ENCODE measurements around the gene BNC2. TPM values are rescaled to one million over a fixed set of nuclear protein-coding genes. Genes with fewer than 3 reads are reported as not detected.

The BNC2 gene
- total RNA-seq, 2 donors from 2014 or later = not detected

DNA sequence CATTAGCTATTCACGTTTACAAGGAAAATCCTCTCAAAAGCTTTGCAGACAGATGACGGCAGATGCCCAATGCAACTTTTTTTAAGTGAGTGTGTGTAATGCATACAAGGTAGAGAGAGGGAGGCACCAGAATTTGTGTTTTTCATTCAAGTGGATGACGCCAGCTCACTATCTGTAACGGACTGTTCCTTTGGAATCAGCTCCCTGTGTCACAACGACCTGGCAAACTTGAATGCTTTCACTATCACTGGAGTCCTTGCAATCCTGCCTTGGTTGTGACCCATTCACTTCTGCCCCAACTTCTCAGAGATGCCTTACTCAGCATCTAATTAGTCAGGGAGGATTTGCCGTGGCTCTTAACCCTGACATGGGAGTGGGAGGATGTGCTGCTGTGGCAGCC, 148.5 kb downstream of the BNC2 start:
- DNase-seq (no peak), ATAC-seq (no peak)
- H3K36me3 Mint-ChIP-seq (ENCODE audit: low read depth) = no peaks in the 10 kb centered on the region
- H3K9me3 ChIP-seq (ENCODE audit: control insufficient read depth, low read length, poor library complexity, severe bottlenecking) = peaks cover 2% of the 10 kb centered on the region
- H3K27me3 Mint-ChIP-seq = peaks cover 12% of the 10 kb centered on the region
- H3K4me3 Mint-ChIP-seq = no peak overlapping the region
- H3K27ac Mint-ChIP-seq = no peak overlapping the region
- no peaks in the 10 kb centered on the region for H3K4me1 Mint-ChIP-seq

DNA sequence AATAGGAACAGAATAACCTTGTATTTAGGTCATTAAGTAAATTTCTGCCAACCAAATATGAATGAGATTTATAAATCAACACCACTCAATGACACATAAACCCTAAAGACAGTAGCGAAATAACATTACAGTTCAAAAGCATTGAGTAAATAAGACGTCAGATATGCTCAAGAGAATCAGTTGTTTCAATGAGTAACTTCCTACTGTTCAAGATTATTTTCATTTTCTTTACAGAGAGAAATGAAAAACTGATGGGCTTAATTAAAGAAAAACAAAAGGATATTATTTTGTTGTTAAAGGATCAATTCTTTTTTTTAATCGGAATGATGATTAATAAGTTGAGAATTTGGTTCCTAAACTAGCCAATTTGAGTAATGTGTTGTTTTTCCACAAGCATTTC, 150.1 kb downstream of the BNC2 start:
- Mint-ChIP-seq H3K4me3 (no peak overlapping the region), H3K27ac (no peak overlapping the region), H3K27me3 (no peaks in the 10 kb centered on the region), H3K36me3 (ENCODE audit: low read depth) (no peaks in the 10 kb centered on the region), H3K4me1 (no peaks in the 10 kb centered on the region)
- H3K9me3 ChIP-seq (ENCODE audit: control insufficient read depth, low read length, poor library complexity, severe bottlenecking) = peaks cover under 1% of the 10 kb centered on the region
- DNase-seq (no peak), ATAC-seq (no peak)

DNA sequence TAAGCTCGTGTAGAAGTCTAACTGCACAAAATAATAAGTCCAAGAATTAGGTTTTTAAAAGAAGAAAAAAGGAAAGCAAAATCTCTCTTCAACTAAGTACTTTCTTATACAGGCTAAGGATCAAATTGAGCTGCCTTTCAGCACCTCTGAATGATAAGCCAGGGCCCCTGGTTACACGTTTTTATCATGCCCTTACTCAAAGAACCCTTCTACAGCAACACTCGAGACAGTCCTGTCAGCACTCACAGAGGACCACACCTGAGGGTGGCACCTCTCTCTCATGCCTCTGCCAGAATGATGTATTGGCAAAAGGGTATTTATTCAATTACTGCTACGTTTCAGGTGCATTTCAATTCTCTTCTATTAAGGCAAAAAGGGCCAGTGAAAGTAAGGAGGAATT, 150.5 kb downstream of the BNC2 start:
- DNase-seq (no peak), ATAC-seq (no peak)
- Mint-ChIP-seq H3K4me1 (no peaks in the 10 kb centered on the region), H3K27ac (no peak overlapping the region), H3K4me3 (no peak overlapping the region), H3K27me3 (no peaks in the 10 kb centered on the region), H3K36me3 (ENCODE audit: low read depth) (no peaks in the 10 kb centered on the region)
- no peaks in the 10 kb centered on the region for H3K9me3 ChIP-seq (ENCODE audit: control insufficient read depth, low read length, poor library complexity, severe bottlenecking)

DNA sequence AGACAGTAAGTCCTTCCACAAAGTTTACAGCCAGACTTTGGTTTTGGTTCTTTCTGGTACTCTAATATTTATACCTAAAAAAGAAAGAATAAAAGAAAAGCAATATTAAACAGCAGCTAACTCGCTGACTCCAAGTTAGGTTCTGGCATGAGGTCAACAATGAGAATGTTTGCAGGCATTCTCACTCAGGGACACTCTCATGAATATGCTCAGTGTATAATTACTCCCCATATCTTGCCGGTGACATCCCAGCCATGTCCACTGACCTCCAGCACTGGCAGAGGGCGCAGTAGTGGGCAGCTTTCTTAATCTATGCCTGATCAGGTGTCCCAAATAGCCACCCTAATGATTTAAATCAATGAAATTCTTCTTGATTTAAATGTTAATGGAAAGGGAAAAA, 151.5 kb downstream of the BNC2 start:
- DNase-seq = no peak
- Mint-ChIP-seq H3K4me3 (no peak overlapping the region), H3K4me1 (no peaks in the 10 kb centered on the region), H3K36me3 (ENCODE audit: low read depth) (no peaks in the 10 kb centered on the region), H3K27ac (no peak overlapping the region), H3K27me3 (no peaks in the 10 kb centered on the region)
- no peak for ATAC-seq
- H3K9me3 ChIP-seq (ENCODE audit: control insufficient read depth, low read length, poor library complexity, severe bottlenecking) = no peaks in the 10 kb centered on the region

DNA sequence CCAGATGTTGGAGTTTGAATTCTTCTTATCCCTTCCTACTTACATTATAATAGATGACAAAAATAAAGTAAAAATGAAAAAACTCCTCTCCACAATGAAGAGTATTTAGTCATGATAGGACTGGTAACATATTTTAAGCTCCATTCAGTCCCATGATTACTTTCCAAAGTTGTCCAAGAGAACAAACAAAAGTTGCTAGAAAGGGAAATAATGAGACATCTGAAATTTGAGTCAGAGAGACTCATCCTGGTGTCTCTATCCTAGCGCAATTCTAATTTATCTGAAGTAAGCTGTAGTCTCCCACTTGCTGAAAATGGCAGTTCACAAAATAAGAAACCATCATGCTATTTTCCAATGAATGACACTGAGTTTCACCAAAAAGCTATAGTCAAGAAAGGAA, 152.2 kb downstream of the BNC2 start:
- Mint-ChIP-seq H3K4me1 (no peaks in the 10 kb centered on the region), H3K27me3 (no peaks in the 10 kb centered on the region), H3K27ac (no peak overlapping the region), H3K4me3 (no peak overlapping the region), H3K36me3 (ENCODE audit: low read depth) (no peaks in the 10 kb centered on the region)
- no peaks in the 10 kb centered on the region for H3K9me3 ChIP-seq (ENCODE audit: control insufficient read depth, low read length, poor library complexity, severe bottlenecking)
- no peak for DNase-seq
- no peak for ATAC-seq

DNA sequence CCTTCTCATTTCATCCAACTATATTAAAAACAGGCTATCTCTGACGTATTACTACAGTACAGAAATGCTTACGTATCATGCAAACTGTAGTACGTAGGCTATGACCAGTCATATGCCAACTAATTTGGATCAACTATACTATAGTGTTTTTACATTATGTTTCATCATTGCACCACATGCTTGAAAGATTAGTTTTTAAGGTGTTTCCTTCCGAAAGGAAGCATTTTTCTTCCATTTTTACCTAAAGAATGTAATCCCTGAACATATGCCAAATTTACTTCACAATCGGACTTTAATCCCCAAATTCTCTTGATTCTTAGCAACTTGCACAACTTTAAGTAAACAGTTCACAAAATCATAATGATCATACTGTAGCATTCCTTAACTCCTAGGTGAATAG, 153.9 kb downstream of the BNC2 start:
- H3K4me1 Mint-ChIP-seq = no peaks in the 10 kb centered on the region
- no peak for ATAC-seq
- H3K27ac Mint-ChIP-seq = no peak overlapping the region
- no peak for DNase-seq
- no peaks in the 10 kb centered on the region for H3K27me3 Mint-ChIP-seq
- no peak overlapping the region for H3K4me3 Mint-ChIP-seq
- H3K36me3 Mint-ChIP-seq (ENCODE audit: low read depth) = no peaks in the 10 kb centered on the region
- no peaks in the 10 kb centered on the region for H3K9me3 ChIP-seq (ENCODE audit: control insufficient read depth, low read length, poor library complexity, severe bottlenecking)

DNA sequence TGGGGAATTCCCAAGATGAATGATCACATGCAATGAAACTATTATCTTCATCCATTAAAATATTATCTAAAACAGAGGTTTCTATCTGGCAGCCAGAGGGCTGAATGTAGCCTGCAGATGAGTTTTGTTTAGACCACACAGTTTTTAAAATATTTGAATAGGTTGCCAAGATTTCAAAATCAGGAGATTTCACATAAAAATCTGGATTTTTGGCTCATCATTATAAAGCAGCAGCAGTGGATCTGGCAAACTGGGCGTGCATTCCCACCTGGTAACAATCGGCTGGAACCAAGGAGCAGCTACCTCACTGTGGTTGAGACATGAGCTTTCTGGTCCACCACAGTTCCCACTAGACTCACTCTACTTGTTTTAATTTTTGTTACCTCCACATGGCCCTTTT, 155.1 kb downstream of the BNC2 start:
- no peak for DNase-seq
- H3K27ac Mint-ChIP-seq = no peak overlapping the region
- no peaks in the 10 kb centered on the region for H3K27me3 Mint-ChIP-seq
- ATAC-seq = no peak
- H3K9me3 ChIP-seq (ENCODE audit: control insufficient read depth, low read length, poor library complexity, severe bottlenecking) = no peaks in the 10 kb centered on the region
- no peak overlapping the region for H3K4me3 Mint-ChIP-seq
- H3K4me1 Mint-ChIP-seq = no peaks in the 10 kb centered on the region
- H3K36me3 Mint-ChIP-seq (ENCODE audit: low read depth) = no peaks in the 10 kb centered on the region

DNA sequence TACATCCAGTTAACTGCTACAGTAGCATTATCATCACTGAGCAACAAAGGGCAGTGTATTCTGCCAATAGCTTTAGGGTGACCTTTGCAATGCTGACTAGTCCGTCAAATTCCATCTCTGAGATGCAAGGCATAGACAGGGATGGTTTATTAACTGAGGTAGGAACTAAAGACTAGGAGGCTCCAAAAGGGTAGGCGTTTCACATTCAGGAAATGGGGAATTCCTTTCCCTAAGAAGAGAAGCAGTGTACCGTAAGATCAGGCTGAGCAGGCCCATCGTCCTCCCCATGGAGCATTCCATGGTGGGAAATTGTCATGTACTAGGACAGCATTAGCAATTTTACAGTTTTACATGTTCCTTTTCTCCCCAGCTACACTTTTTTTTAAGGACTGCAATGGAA, 157.7 kb downstream of the BNC2 start:
- DNase-seq (no peak), ATAC-seq (no peak)
- Mint-ChIP-seq H3K4me1 (no peaks in the 10 kb centered on the region), H3K27me3 (no peaks in the 10 kb centered on the region), H3K27ac (no peak overlapping the region), H3K36me3 (ENCODE audit: low read depth) (no peaks in the 10 kb centered on the region), H3K4me3 (no peak overlapping the region)
- no peaks in the 10 kb centered on the region for H3K9me3 ChIP-seq (ENCODE audit: control insufficient read depth, low read length, poor library complexity, severe bottlenecking)

DNA sequence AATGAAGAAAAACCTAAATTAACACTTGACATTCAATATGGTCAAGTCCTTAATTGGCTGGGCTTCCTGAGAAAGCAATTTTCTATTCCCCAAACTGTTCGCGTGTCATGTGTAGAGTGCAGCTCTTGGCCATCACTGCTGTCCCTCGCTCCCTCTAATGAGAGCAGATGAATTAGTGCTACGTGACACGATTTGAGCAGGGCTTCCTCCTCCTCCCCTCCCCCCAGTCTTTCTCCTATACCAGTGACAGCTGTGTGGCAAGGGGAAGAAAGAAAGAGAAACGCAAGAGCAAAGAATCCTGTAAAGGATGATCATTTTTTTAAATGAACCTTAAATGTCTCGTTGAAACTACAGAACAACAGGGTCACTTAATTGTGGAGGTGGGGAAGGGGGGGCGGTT, 159.6 kb downstream of the BNC2 start:
- ATAC-seq (no peak), DNase-seq (no peak)
- Mint-ChIP-seq H3K27ac (no peak overlapping the region), H3K27me3 (no peaks in the 10 kb centered on the region), H3K36me3 (ENCODE audit: low read depth) (no peaks in the 10 kb centered on the region), H3K4me1 (no peaks in the 10 kb centered on the region), H3K4me3 (no peak overlapping the region)
- H3K9me3 ChIP-seq (ENCODE audit: control insufficient read depth, low read length, poor library complexity, severe bottlenecking) = no peaks in the 10 kb centered on the region

DNA sequence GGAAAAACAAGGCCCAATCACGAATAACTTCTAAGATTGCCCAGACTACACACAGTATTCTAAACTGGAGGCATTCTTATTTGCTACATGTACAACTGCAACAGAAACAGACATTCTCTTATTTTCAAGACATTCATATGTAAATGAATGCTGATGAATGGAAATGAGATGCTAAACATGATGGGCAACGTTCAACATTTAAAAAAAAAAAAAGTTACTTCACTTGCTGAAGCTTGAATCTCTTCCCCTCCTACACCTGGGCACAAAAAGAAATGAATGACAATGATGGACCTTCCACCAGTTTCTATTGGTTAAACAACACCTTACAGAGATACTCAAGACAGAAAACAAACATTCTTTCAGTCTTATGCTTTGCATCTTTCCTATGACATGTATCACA, 160.5 kb downstream of the BNC2 start:
- Mint-ChIP-seq H3K36me3 (ENCODE audit: low read depth) (no peaks in the 10 kb centered on the region), H3K27me3 (no peaks in the 10 kb centered on the region), H3K27ac (no peak overlapping the region), H3K4me1 (no peaks in the 10 kb centered on the region), H3K4me3 (no peak overlapping the region)
- no peak for ATAC-seq
- H3K9me3 ChIP-seq (ENCODE audit: control insufficient read depth, low read length, poor library complexity, severe bottlenecking) = no peaks in the 10 kb centered on the region
- no peak for DNase-seq

DNA sequence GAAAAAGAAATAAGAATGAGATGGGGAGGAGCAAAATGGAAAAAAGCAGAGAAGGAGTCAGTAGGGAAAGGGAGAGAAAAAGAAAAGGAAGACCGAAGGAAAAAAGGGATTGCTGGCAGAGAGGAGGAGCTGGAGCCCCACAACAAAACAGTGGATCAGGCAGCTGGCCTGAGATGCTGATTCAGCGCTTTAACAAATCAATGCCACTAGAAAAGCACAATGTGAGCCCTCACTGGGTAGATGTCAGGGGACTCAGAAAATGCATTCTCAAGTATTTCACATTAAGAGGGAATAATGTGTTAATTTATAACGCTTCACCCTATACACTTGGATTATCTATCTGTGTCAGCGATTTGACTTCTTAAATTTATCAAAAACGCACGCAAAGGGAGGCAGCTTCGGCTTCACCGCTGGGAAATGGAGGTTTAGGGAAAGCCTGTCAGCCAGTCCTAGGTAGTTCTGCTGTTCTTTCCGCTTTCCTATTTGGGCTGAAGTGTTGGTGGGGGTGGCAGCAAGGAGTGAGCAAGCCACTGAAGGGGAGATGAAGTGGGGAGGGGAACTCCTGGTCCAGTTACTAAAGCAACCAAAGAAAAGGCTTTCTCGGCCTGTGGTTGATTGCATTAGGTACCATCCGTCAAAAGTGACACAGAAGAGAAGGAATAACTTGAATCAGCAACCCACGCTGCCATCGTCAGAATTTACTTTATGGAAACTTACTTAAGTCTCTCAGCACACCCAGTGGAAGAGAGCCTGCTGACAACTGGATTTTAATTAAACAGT, 161.6 kb downstream of the BNC2 start:
- no peak overlapping the region for H3K27ac Mint-ChIP-seq
- H3K9me3 ChIP-seq (ENCODE audit: control insufficient read depth, low read length, poor library complexity, severe bottlenecking) = no peaks in the 10 kb centered on the region

DNA sequence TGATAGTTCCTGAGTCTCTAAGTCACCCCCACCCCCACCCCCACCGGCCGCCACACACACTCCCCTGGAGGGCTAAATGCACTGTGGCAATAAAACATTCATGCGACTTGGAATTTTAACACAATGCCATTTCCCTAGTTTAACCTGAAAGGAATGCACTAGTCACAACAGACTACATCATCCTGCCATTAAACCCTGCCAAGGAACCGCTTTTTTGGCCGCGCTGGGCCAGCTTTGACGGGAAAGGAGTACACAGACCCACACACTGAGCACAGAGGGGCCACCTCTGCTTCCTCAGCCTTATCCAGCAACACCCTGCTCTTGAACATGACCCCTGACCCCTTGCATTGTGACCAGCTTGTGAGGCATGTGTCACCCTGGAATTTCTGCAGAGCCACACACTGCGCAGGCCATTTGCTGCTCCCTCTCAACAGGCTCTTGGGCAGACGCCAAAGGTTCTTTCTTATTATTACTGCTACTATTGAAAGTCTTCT, 165.3 kb downstream of the BNC2 start:
- no peaks in the 10 kb centered on the region for H3K4me1 Mint-ChIP-seq
- H3K27ac Mint-ChIP-seq = no peak overlapping the region
- H3K27me3 Mint-ChIP-seq = no peaks in the 10 kb centered on the region
- ATAC-seq = no peak
- H3K36me3 Mint-ChIP-seq (ENCODE audit: low read depth) = no peaks in the 10 kb centered on the region
- no peaks in the 10 kb centered on the region for H3K9me3 ChIP-seq (ENCODE audit: control insufficient read depth, low read length, poor library complexity, severe bottlenecking)
- no peak for DNase-seq
- no peak overlapping the region for H3K4me3 Mint-ChIP-seq

More for the DNA sequence above, 161.6 kb downstream of the BNC2 start:
- DNase-seq (no peak), ATAC-seq (no peak)
- Mint-ChIP-seq H3K36me3 (ENCODE audit: low read depth) (no peaks in the 10 kb centered on the region), H3K4me1 (no peaks in the 10 kb centered on the region), H3K4me3 (no peak overlapping the region), H3K27me3 (no peaks in the 10 kb centered on the region)

DNA sequence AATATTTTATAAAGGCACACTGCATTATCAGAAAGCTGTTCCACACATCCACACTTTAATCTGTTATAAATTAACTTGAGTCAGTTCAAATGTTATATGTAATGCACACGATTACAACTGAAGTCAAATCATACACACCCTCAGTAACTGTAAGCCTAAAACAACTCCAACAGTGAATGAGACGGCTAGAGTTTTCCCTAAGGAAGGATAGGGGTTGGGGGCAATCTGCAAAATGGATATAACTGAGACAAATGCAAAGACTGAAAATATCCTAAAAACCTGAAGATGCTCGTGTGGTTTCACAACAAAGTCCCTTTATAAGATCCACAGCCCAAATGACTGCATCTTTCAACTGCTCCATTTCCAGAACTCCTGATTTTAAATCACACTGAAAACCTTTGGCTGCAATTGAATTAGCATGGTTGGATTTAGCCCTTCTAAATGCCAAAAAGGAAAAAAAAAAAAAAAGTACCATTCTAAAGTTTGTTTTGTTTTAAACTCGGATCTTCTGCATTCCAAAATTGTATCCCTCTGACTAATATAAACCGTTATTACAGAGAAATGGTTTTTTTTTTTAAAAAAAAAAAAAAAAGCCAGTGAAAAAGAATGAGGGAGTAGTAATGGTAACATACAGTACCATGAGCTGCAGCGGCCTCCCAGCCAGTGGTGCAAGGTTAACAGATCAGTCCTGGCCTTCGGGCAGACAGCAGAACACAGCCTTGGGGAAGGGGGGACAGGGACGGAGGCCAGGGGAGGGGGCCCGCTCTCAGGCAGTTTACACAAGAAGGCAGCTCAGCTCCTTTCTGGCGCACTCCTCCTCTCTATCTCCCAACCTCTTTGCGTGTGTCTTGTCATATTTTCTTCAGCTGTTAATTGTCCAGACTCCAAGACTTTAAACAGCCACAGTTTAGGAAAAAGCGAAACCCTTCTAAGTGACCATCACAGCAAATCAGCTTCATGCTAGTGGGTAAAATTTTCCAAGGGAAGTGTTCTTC, 166.1 kb downstream of the BNC2 start:
- DNase-seq = no peak
- H3K4me3 Mint-ChIP-seq = no peak overlapping the region

More for the DNA sequence above, 166.1 kb downstream of the BNC2 start:
- no peak for ATAC-seq
- H3K27ac Mint-ChIP-seq = no peak overlapping the region
- H3K4me1 Mint-ChIP-seq = no peaks in the 10 kb centered on the region
- H3K27me3 Mint-ChIP-seq = no peaks in the 10 kb centered on the region
- no peaks in the 10 kb centered on the region for H3K9me3 ChIP-seq (ENCODE audit: control insufficient read depth, low read length, poor library complexity, severe bottlenecking)
- no peaks in the 10 kb centered on the region for H3K36me3 Mint-ChIP-seq (ENCODE audit: low read depth)

Measured in T-helper 17 cell (primary cell).